ENCODE data around the gene TBC1D13. TPM values are rescaled to one million over a fixed set of nuclear protein-coding genes. Genes with fewer than 3 reads are reported as not detected.
"Not testable (repeated sequence)": the region's sequence is repeated elsewhere in the genome, so short reads cannot be mapped to it uniquely, and the experiment has no call there.

TBC1D13 gene
- total RNA-seq, 1 experiment from 2014 or later: 39.9 TPM

DNA sequence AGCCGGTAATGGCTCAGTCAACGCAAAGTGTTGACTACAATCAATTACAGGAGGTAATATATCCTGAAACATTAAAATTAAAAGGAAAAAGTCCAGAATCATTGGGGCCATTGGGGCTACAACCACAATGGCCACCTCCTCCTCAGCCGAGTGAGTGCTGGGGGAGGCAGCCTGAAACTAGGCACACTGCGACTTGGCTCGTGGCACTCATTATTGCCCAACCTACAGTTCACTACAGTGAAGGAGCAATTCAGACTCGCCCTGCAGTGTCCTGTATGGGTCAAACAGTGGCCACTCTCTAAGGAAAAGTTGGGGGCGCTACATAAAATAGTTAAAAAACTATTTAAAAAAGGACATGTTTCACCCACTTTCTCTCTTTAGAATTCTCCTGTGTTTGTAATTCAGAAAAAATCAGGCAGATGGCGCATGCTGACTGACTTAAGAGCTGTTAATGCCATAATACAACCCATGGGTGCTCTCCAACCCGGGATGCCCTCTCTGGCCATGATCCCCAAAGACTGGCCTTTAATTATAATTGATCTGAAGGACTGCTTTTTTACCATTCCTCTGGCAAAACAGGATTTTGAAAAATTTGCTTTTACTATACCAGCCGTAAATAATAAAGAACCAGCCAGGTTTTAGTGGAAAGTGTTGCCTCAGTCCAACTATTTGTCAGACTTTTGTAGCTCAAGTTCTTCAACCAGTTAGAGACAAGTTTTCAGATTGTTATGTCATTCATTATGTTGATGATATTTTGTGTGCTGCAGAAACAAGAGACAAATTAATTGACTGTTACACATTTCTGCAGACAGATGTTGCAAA, 64.9 kb downstream of the TBC1D13 start:
- not testable (repeated sequence) for H3K27me3 Mint-ChIP-seq (ENCODE audit: insufficient read depth, unreplicated experiment); BruUV-seq (replicated peaks)

DNA sequence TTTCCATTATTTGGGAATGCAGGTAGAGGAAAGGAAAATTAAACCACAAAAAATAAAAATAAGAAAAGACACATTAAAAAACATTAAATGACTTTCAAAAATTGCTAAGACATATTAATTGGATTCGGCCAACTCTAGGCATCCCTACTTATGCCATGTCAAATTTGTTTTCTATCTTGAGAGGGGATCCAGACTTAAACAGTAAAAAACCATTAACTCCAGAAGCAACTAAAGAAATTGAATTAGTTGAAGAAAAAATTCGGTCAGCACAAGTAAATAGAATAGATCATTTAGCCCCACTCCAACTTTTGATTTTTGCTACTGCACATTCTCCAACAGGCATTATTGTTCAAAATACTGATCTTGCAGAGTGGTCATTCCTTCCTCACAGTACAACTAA, 65.6 kb downstream of the TBC1D13 start:
- intact Hi-C loops (cut with micrococcal nuclease; ENCODE audit: unreplicated experiment): loop anchor here (1.0 kb wide), 1 partner anchor 76 kb away; no protein-coding TSS in a partner anchor
- H3K36me3 Mint-ChIP-seq (ENCODE audit: insufficient read depth, unreplicated experiment): not testable (repeated sequence)

More for the DNA sequence above, 64.9 kb downstream of the TBC1D13 start:
- not testable (repeated sequence) for H3K9me3 ChIP-seq; H3K4me1 ChIP-seq; H3K4me3 ChIP-seq (ENCODE audit: low read depth, low read length); H3K36me3 ChIP-seq (ENCODE audit: control insufficient read depth, insufficient read depth, low read length); H3K36me3 Mint-ChIP-seq (ENCODE audit: insufficient read depth, unreplicated experiment); H3K27ac Mint-ChIP-seq (ENCODE audit: unreplicated experiment); H3K27me3 ChIP-seq (replicated peaks; ENCODE audit: control insufficient read depth, insufficient read depth, low read length); H3K4me1 Mint-ChIP-seq (ENCODE audit: low read depth, unreplicated experiment); H3K4me3 Mint-ChIP-seq (ENCODE audit: unreplicated experiment)
- TF ChIP-seq, protein P1, sequence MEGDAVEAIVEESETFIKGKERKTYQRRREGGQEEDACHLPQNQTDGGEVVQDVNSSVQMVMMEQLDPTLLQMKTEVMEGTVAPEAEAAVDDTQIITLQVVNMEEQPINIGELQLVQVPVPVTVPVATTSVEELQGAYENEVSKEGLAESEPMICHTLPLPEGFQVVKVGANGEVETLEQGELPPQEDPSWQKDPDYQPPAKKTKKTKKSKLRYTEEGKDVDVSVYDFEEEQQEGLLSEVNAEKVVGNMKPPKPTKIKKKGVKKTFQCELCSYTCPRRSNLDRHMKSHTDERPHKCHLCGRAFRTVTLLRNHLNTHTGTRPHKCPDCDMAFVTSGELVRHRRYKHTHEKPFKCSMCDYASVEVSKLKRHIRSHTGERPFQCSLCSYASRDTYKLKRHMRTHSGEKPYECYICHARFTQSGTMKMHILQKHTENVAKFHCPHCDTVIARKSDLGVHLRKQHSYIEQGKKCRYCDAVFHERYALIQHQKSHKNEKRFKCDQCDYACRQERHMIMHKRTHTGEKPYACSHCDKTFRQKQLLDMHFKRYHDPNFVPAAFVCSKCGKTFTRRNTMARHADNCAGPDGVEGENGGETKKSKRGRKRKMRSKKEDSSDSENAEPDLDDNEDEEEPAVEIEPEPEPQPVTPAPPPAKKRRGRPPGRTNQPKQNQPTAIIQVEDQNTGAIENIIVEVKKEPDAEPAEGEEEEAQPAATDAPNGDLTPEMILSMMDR (IDR thresholded peaks at IDR 0.05; ENCODE audit: insufficient read depth in 1 of 2, low read depth in 1 of 2, low read length in 1 of 2, severe bottlenecking in 1 of 2, unreplicated experiment in 1 of 2): peak; percentile 43 to 70
- ChIA-PET CTCF (interaction anchor here (0.6 to 1.2 kb wide), 10 partner anchors 10 to 280 kb away, joined by 3 to 6 read pairs (median 3); partner anchors contain the start of gene ENDOG), POLR2A (interaction anchor here (0.5 kb wide), 1 partner anchor 90 kb away, joined by 7 read pairs; no protein-coding TSS in a partner anchor)
- peak in 1 of 2 experiments; percentile 61 for DNase-seq
- peaks cover 24% of the 10 kb centered on the region for H3K9me3 Mint-ChIP-seq (ENCODE audit: unreplicated experiment)
- intact Hi-C loops (cut with micrococcal nuclease; ENCODE audit: unreplicated experiment): loop anchor here (1.0 kb wide), 1 partner anchor 76 kb away; no protein-coding TSS in a partner anchor

DNA sequence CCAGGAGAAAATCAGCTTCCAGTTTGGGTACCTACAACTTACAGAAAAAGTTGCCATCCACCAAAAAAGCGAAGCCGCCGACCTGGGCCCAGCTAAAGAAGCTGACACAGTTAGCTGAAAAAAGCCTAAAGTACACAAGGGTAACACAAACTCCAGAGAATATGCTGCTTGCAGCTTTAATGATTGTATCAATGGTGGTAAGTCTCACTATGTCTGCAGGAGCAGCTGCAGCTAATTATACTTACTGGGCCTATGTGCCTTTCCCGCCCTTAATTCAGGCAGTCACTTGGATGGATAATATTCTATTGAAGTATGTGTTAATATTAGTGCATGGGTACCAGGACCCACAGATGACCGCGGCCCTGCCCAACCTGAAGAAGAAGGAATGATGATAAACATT, 67.4 kb downstream of the TBC1D13 start:
- peaks cover 15% of the 10 kb centered on the region for H3K9me3 Mint-ChIP-seq (ENCODE audit: unreplicated experiment)
- H3K36me3 ChIP-seq (ENCODE audit: control insufficient read depth, insufficient read depth, low read length); H3K4me1 ChIP-seq; DNase-seq; H3K9me3 ChIP-seq; H3K4me1 Mint-ChIP-seq (ENCODE audit: low read depth, unreplicated experiment); H3K27ac Mint-ChIP-seq (ENCODE audit: unreplicated experiment); POLR2A ChIA-PET; intact Hi-C loops (cut with micrococcal nuclease; ENCODE audit: unreplicated experiment); H3K4me3 ChIP-seq (ENCODE audit: low read depth, low read length); H3K4me3 Mint-ChIP-seq (ENCODE audit: unreplicated experiment); BruUV-seq (replicated peaks); H3K27me3 ChIP-seq (replicated peaks; ENCODE audit: control insufficient read depth, insufficient read depth, low read length); H3K36me3 Mint-ChIP-seq (ENCODE audit: insufficient read depth, unreplicated experiment); H3K27me3 Mint-ChIP-seq (ENCODE audit: insufficient read depth, unreplicated experiment): not testable (repeated sequence)
- CTCF ChIA-PET: interaction anchor here (1.0 kb wide), 1 partner anchor 74 kb away, joined by 3 read pairs; no protein-coding TSS in a partner anchor

More for the DNA sequence above, 65.6 kb downstream of the TBC1D13 start:
- POLR2A ChIA-PET; H3K27ac Mint-ChIP-seq (ENCODE audit: unreplicated experiment); H3K4me3 Mint-ChIP-seq (ENCODE audit: unreplicated experiment); H3K4me3 ChIP-seq (ENCODE audit: low read depth, low read length); H3K27me3 ChIP-seq (replicated peaks; ENCODE audit: control insufficient read depth, insufficient read depth, low read length); H3K4me1 ChIP-seq; H3K4me1 Mint-ChIP-seq (ENCODE audit: low read depth, unreplicated experiment); BruUV-seq (replicated peaks); H3K36me3 ChIP-seq (ENCODE audit: control insufficient read depth, insufficient read depth, low read length); H3K27me3 Mint-ChIP-seq (ENCODE audit: insufficient read depth, unreplicated experiment); DNase-seq; H3K9me3 ChIP-seq: not testable (repeated sequence)
- H3K9me3 Mint-ChIP-seq (ENCODE audit: unreplicated experiment): peaks cover 19% of the 10 kb centered on the region
- CTCF ChIA-PET: interaction anchor here (0.6 to 1.2 kb wide), 10 partner anchors 9 to 279 kb away, joined by 3 to 6 read pairs (median 3); partner anchors contain the start of gene ENDOG

DNA sequence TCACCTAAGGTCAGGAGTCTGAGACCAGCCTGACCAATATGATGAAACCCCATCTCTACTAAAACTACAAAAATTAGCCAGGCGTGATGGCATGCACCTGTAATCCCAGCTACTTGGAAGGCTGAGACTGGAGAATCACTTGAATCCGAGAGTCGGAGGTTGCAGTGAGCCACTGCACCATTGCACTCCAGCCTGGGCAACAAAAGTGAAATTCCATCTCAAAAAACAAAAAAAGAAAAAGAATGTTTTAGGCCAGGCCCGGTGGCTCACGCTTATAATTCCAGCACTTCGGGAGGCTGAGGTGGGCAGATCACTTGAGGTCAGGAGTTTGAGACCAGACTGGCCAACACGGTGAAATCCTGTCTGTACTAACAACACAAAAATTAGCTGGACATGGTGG, 71.4 kb downstream of the TBC1D13 start:
- POLR2A ChIA-PET; H3K27me3 Mint-ChIP-seq (ENCODE audit: insufficient read depth, unreplicated experiment); H3K27ac Mint-ChIP-seq (ENCODE audit: unreplicated experiment); H3K4me3 ChIP-seq (ENCODE audit: low read depth, low read length); H3K9me3 ChIP-seq; H3K4me1 ChIP-seq; BruUV-seq (replicated peaks); H3K4me1 Mint-ChIP-seq (ENCODE audit: low read depth, unreplicated experiment); H3K4me3 Mint-ChIP-seq (ENCODE audit: unreplicated experiment); H3K36me3 ChIP-seq (ENCODE audit: control insufficient read depth, insufficient read depth, low read length); DNase-seq; H3K27me3 ChIP-seq (replicated peaks; ENCODE audit: control insufficient read depth, insufficient read depth, low read length); H3K9me3 Mint-ChIP-seq (ENCODE audit: unreplicated experiment); intact Hi-C loops (cut with micrococcal nuclease; ENCODE audit: unreplicated experiment); H3K36me3 Mint-ChIP-seq (ENCODE audit: insufficient read depth, unreplicated experiment): not testable (repeated sequence)
- CTCF ChIA-PET: interaction anchor here (0.6 to 0.7 kb wide), 2 partner anchors 14 to 497 kb away, joined by 3 read pairs; no protein-coding TSS in a partner anchor

Other genes with a start within 250 kb of the TBC1D13 start
- 407 and 408 TPM in 2 replicates for gene SPTAN1, start 234.7 kb upstream of the TBC1D13 start, total RNA-seq (2022)
- 80.2 and 80.8 TPM in 2 replicates for gene DYNC2I2, start 130.4 kb upstream of the TBC1D13 start, total RNA-seq (2022)
- 710 and 745 TPM in 2 replicates for gene SET, start 98.0 kb upstream of the TBC1D13 start, total RNA-seq (2022)
- 1.6 and 2.1 TPM in 2 replicates for gene PKN3, start 84.8 kb upstream of the TBC1D13 start, total RNA-seq (2022)
- gene ZDHHC12, start 63.1 kb upstream of the TBC1D13 start, total RNA-seq (2022): 71.0 and 73.7 TPM in 2 replicates
- 21.7 and 28.6 TPM in 2 replicates for gene ZER1, start 15.3 kb upstream of the TBC1D13 start, total RNA-seq (2022)
- 25.9 and 30.0 TPM in 2 replicates for gene ENDOG, start 31.2 kb downstream of the TBC1D13 start, total RNA-seq (2022)
- gene SPOUT1, start 42.5 kb downstream of the TBC1D13 start, total RNA-seq (2022): 76.2 and 88.0 TPM in 2 replicates
- 6.9 and 7.8 TPM in 2 replicates for gene KYAT1, start 94.7 kb downstream of the TBC1D13 start, total RNA-seq (2022)
- gene LRRC8A, start 94.9 kb downstream of the TBC1D13 start, total RNA-seq (2022): 21.9 and 22.4 TPM in 2 replicates
- gene PHYHD1, start 133.7 kb downstream of the TBC1D13 start, total RNA-seq (2022): 0.59 and 0.63 TPM in 2 replicates
- 25.9 and 27.2 TPM in 2 replicates for gene DOLK, start 160.3 kb downstream of the TBC1D13 start, total RNA-seq (2022)
- gene NUP188, start 160.4 kb downstream of the TBC1D13 start, total RNA-seq (2022): 80.9 and 85.7 TPM in 2 replicates
- 64.2 and 66.7 TPM in 2 replicates for gene SH3GLB2, start 241.1 kb downstream of the TBC1D13 start, total RNA-seq (2022)
- gene MIGA2, start 249.4 kb downstream of the TBC1D13 start, total RNA-seq (2022): 25.1 and 34.8 TPM in 2 replicates

Measured in Caco-2 (cell line).